Liver (tissue), 2 donors: Measurements from ENCODE around the gene NEK1.
"Not testable (repeated sequence)": the region's sequence is repeated elsewhere in the genome, so short reads cannot be mapped to it uniquely, and the experiment has no call there.

Experiments
- FOXA1 ChIP-seq: IDR thresholded peaks from 2 replicates; pipeline ENCODE4 v1.6.1; 2016; ENCODE audit warnings: antibody characterized with exemption
- TF ChIP-seq, protein P1 (sequence below): fragments of 150-350 bp; IDR thresholded peaks from 2 replicates; pipeline ENCODE4 v1.5.1; 2017; ENCODE audit warnings: improper control_type of control experiment, low read depth, low read length; ENCODE audit not compliant: missing input control
- donor health status: healthy.

DNA sequence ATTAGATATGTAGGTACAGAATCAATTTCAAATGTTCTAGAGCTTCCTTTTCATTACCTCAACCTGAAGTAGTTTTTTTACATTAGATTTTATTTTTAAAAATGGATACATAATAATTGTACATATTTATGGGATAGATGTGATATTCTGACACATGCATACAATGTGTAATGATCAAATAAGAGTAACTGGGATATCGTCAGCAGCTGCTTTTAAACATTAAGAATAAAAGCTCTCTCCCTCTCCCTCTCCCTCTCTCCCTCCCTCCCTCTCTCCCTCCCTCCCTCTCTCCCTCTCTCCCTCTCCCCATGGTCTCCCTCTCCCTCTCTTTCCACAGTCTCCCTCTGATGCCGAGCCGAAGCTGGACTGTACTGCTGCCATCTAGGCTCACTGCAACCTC is 43.2 kb downstream of the NEK1 start:
- TF ChIP-seq, protein P1, sequence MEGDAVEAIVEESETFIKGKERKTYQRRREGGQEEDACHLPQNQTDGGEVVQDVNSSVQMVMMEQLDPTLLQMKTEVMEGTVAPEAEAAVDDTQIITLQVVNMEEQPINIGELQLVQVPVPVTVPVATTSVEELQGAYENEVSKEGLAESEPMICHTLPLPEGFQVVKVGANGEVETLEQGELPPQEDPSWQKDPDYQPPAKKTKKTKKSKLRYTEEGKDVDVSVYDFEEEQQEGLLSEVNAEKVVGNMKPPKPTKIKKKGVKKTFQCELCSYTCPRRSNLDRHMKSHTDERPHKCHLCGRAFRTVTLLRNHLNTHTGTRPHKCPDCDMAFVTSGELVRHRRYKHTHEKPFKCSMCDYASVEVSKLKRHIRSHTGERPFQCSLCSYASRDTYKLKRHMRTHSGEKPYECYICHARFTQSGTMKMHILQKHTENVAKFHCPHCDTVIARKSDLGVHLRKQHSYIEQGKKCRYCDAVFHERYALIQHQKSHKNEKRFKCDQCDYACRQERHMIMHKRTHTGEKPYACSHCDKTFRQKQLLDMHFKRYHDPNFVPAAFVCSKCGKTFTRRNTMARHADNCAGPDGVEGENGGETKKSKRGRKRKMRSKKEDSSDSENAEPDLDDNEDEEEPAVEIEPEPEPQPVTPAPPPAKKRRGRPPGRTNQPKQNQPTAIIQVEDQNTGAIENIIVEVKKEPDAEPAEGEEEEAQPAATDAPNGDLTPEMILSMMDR, result not testable (repeated sequence)
- TF ChIP-seq FOXA1, result not testable (repeated sequence)
